GM23338 (cell line): ENCODE measurements around the gene SMR3B. TPM values are rescaled to one million over a fixed set of nuclear protein-coding genes. Genes with fewer than 3 reads are reported as not detected.

ENCODE experiments used
- ATAC-seq: fragments of 200-7000 bp; cut with Tn5 transposase; 3 replicates; pipeline ENCODE4 v1.9.1; 2020
- DNase-seq: peaks from one replicate; pipeline ENCODE4 v3.0.0-alpha.2; 2015; ENCODE audit warnings: low spot score
- H2AFZ ChIP-seq: fragments of 200-600 bp; sonication (generic); 2 replicates; pipeline ENCODE4 v1.8.0; 2016; ENCODE audit warnings: antibody characterized with exemption, mild to moderate bottlenecking, moderate library complexity
- H3F3A ChIP-seq: fragments of 200-600 bp; sonication (generic); replicated peaks from 2 replicates; pipeline ENCODE4 v1.8.0; 2017; ENCODE audit warnings: antibody characterized with exemption, mixed run types, low read depth
- H3K27ac ChIP-seq: fragments of 200-600 bp; sonication (generic); 2 replicates; pipeline ENCODE4 v1.6.1; 2016; ENCODE audit warnings: low read depth
- H3K27me3 ChIP-seq: fragments of 200-600 bp; sonication (generic); 2 replicates; pipeline ENCODE4 v1.8.0; 2016; ENCODE audit warnings: mild to moderate bottlenecking, mixed run types, moderate library complexity; ENCODE audit not compliant: insufficient read depth
- H3K36me3 ChIP-seq: fragments of 200-600 bp; sonication (generic); 2 replicates; pipeline ENCODE4 v1.8.0; 2016; ENCODE audit warnings: mild to moderate bottlenecking; ENCODE audit not compliant: insufficient read depth
- H3K4me1 ChIP-seq: fragments of 200-600 bp; sonication (generic); 2 replicates; pipeline ENCODE4 v1.8.0; 2016; ENCODE audit warnings: mild to moderate bottlenecking, moderate library complexity; ENCODE audit not compliant: insufficient read depth
- H3K4me2 ChIP-seq: fragments of 200-600 bp; sonication (generic); 2 replicates; pipeline ENCODE4 v1.7.1; 2017; ENCODE audit warnings: mixed run types
- H3K4me3 ChIP-seq: fragments of 200-600 bp; sonication (generic); 2 replicates; pipeline ENCODE4 v1.6.1; 2016; ENCODE audit warnings: mixed run types
- H3K79me2 ChIP-seq: fragments of 200-600 bp; sonication (generic); replicated peaks from 2 replicates; pipeline ENCODE4 v1.8.0; 2017; ENCODE audit warnings: mild to moderate bottlenecking; ENCODE audit not compliant: insufficient read depth
- H3K9me2 ChIP-seq: fragments of 200-600 bp; sonication (generic); 2 replicates; pipeline ENCODE4 v1.8.0; 2017; ENCODE audit not compliant: insufficient read depth
- H4K20me1 ChIP-seq: fragments of 200-600 bp; sonication (generic); replicated peaks from 2 replicates; pipeline ENCODE4 v1.8.0; 2017; ENCODE audit warnings: mild to moderate bottlenecking; ENCODE audit not compliant: insufficient read depth
- H3K27ac Mint-ChIP-seq: 2 replicates; pipeline ENCODE4 v1.8.0; 2020; ENCODE audit warnings: inconsistent platforms, mild to moderate bottlenecking, moderate library complexity, mixed read lengths
- H3K27me3 Mint-ChIP-seq: 3 replicates; pipeline ENCODE4 v1.8.0; 2022; ENCODE audit warnings: low read depth, mild to moderate bottlenecking, moderate library complexity, mixed read lengths, inconsistent platforms; ENCODE audit not compliant: insufficient read depth, poor library complexity
- H3K36me3 Mint-ChIP-seq: 3 replicates; pipeline ENCODE4 v1.8.0; 2021; ENCODE audit warnings: low read depth, mild to moderate bottlenecking, inconsistent platforms, moderate library complexity, mixed read lengths
- H3K4me1 Mint-ChIP-seq: 3 replicates; pipeline ENCODE4 v1.8.0; 2020; ENCODE audit warnings: mild to moderate bottlenecking, inconsistent platforms, mixed read lengths
- H3K4me3 Mint-ChIP-seq: 3 replicates; pipeline ENCODE4 v1.8.0; 2021; ENCODE audit warnings: moderate library complexity, mild to moderate bottlenecking, inconsistent platforms, mixed read lengths
- H3K9me3 Mint-ChIP-seq: 3 replicates; pipeline ENCODE4 v1.8.0; 2020; ENCODE audit warnings: moderate library complexity, mild to moderate bottlenecking, inconsistent platforms, mixed read lengths
- CREB1 ChIP-seq: fragments of 250-450 bp; sonication (Bioruptor Pico); IDR thresholded peaks from 2 replicates; pipeline ENCODE4 v1.5.0; 2020; ENCODE audit warnings: low read depth, mild to moderate bottlenecking, moderate library complexity
- CTCF ChIP-seq, 2 experiments: fragments of 200-600 bp in 1 of 2; sonication (generic) in 1 of 2; conservative IDR thresholded peaks; 2 replicates each; pipeline versions ENCODE4 v1.5.1 to v1.6.1; 2016 to 2017; ENCODE audit warnings: antibody characterized with exemption in 2 of 2, low read depth in 2 of 2, mild to moderate bottlenecking in 2 of 2, moderate library complexity in 1 of 2
- ETS1 ChIP-seq: IDR thresholded peaks from 2 replicates; pipeline ENCODE4 v1.6.1; 2016; ENCODE audit warnings: antibody characterized with exemption
- EZH2 ChIP-seq: fragments of 200-600 bp; sonication (generic); IDR thresholded peaks from one replicate; pipeline ENCODE4 v1.8.0; 2017; ENCODE audit warnings: antibody characterized with exemption, mild to moderate bottlenecking, low read depth; ENCODE audit not compliant: unreplicated experiment
- EZH2phosphoT487 ChIP-seq: fragments of 200-600 bp; sonication (generic); IDR thresholded peaks from one replicate; pipeline ENCODE4 v1.8.1; 2018; ENCODE audit warnings: antibody characterized with exemption; ENCODE audit not compliant: unreplicated experiment
- JUNB ChIP-seq: IDR thresholded peaks from one replicate; pipeline ENCODE4 v1.6.1; 2016; ENCODE audit warnings: antibody characterized with exemption; ENCODE audit not compliant: unreplicated experiment
- NANOG ChIP-seq: IDR thresholded peaks from 2 replicates; pipeline ENCODE4 v1.6.1; 2016; ENCODE audit warnings: antibody characterized with exemption, borderline replicate concordance
- POLR2AphosphoS5 ChIP-seq: IDR thresholded peaks from 2 replicates; pipeline ENCODE4 v1.6.1; 2016; ENCODE audit warnings: antibody characterized with exemption, low read depth
- REST ChIP-seq: IDR thresholded peaks from one replicate; pipeline ENCODE4 v1.6.1; 2018; ENCODE audit warnings: antibody characterized with exemption; ENCODE audit not compliant: unreplicated experiment
- STAT1 ChIP-seq: IDR thresholded peaks from one replicate; pipeline ENCODE4 v1.6.1; 2016; ENCODE audit warnings: antibody characterized with exemption; ENCODE audit not compliant: unreplicated experiment
- ZNF114 ChIP-seq: fragments of 250-450 bp; sonication (Bioruptor Pico); IDR thresholded peaks from 2 replicates; pipeline ENCODE4 v1.5.0; 2020; ENCODE audit warnings: mild to moderate bottlenecking, moderate library complexity
- ZNF331 ChIP-seq: fragments of 250-450 bp; sonication (Bioruptor Pico); IDR thresholded peaks from 2 replicates; pipeline ENCODE4 v1.5.0; 2020; ENCODE audit warnings: low read depth, mild to moderate bottlenecking, moderate library complexity
- polyA plus RNA-seq: library from polyadenylated mRNA; unstranded; fragments of >200 nt; fragmentation: Nextera tagmentation; extraction: Ambion mirVana; gene quantifications from 2 replicates; pipeline ENCODE4 v1.2.1, GENCODE V29; 2016
- total RNA-seq: library from RNA; depleted of rRNA; stranded (reverse); fragments of >200 nt; shearing (Covaris generic); gene quantifications from 2 replicates; pipeline ENCODE4 v1.2.3, GENCODE V29; 2014

SMR3B gene
- total and polyA plus RNA-seq, 2 experiments from 2014 or later: not detected

- Histone ChIP-seq H4K20me1 (no peaks in the 10 kb centered on the region), H3K4me1 (no peaks in the 10 kb centered on the region), H3K4me3 (no peak overlapping the region), H3K79me2 (no peaks in the 10 kb centered on the region), H2AFZ (no peak overlapping the region), H3K36me3 (no peaks in the 10 kb centered on the region), H3K27ac (no peak overlapping the region), H3K27me3 (no peaks in the 10 kb centered on the region), H3K9me2 (no peaks in the 10 kb centered on the region), H3K4me2 (no peak overlapping the region), H3F3A (no peaks in the 10 kb centered on the region)
- no peak overlapping the region for H3K4me3 Mint-ChIP-seq
- no peak for TF ChIP-seq CREB1 (CRISPR knock-in tag)
- H3K27ac Mint-ChIP-seq: no peak overlapping the region
- ATAC-seq (no peak), DNase-seq (no peak)
- peaks cover 15% of the 10 kb centered on the region for H3K36me3 Mint-ChIP-seq
- H3K9me3 Mint-ChIP-seq: peaks cover 5% of the 10 kb centered on the region
- no peaks in the 10 kb centered on the region for H3K4me1 Mint-ChIP-seq
- peaks cover 2% of the 10 kb centered on the region for H3K27me3 Mint-ChIP-seq
These were observed 42.4 kb downstream of the SMR3B start for GRCh38 chr4:70425306-70425705.

GRCh38 chr4:70426789-70427188 is 43.9 kb downstream of the SMR3B start:
- no peaks in the 10 kb centered on the region for H3K9me2 ChIP-seq
- TF ChIP-seq CTCF (conservative IDR thresholded peaks at IDR 0.05; ENCODE audit: low read depth in 2 of 2): no peak
- TF ChIP-seq STAT1: no peak
- no peak for TF ChIP-seq ETS1
- no peak for TF ChIP-seq EZH2
- no peak for TF ChIP-seq REST
- TF ChIP-seq EZH2phosphoT487: no peak
- TF ChIP-seq POLR2AphosphoS5: no peak
- TF ChIP-seq NANOG: no peak
- TF ChIP-seq ZNF331: no peak
- no peak for TF ChIP-seq JUNB
- TF ChIP-seq CREB1 (CRISPR knock-in tag): no peak
- TF ChIP-seq ZNF114: no peak

More at GRCh38 chr4:70426789-70427188, 43.9 kb downstream of the SMR3B start:
- no peaks in the 10 kb centered on the region for H3K27me3 ChIP-seq
- H3K27ac Mint-ChIP-seq: no peak overlapping the region
- H3K79me2 ChIP-seq: no peaks in the 10 kb centered on the region
- no peak overlapping the region for H3K27ac ChIP-seq
- H3K4me1 Mint-ChIP-seq: no peaks in the 10 kb centered on the region
- ATAC-seq (no peak), DNase-seq (no peak)
- H3K4me3 Mint-ChIP-seq: no peak overlapping the region
- H3K27me3 Mint-ChIP-seq: peaks cover 2% of the 10 kb centered on the region
- H3K4me2 ChIP-seq: no peak overlapping the region
- no peak overlapping the region for H3K4me3 ChIP-seq
- H3K4me1 ChIP-seq: no peaks in the 10 kb centered on the region
- peaks cover under 1% of the 10 kb centered on the region for H3K9me3 Mint-ChIP-seq
- peaks cover 15% of the 10 kb centered on the region for H3K36me3 Mint-ChIP-seq
- H4K20me1 ChIP-seq: no peaks in the 10 kb centered on the region
- H3F3A ChIP-seq: no peaks in the 10 kb centered on the region
- no peaks in the 10 kb centered on the region for H3K36me3 ChIP-seq
- H2AFZ ChIP-seq: no peak overlapping the region
